ENCODE data around the gene CXCR4. TPM values are rescaled to one million over a fixed set of nuclear protein-coding genes. Genes with fewer than 3 reads are reported as not detected.

CXCR4 gene
- total and polyA plus RNA-seq, 9 of the 15 experiments (the other 6 are each of a cell fraction or from before 2014, with no cell fraction given) = 0.07 to 0.45 (median 0.17) TPM; not detected in 3

GRCh38 chr2:136135462-136135861 is 17.5 kb upstream of the CXCR4 start:
- in situ Hi-C loops (cut with MboI) (no loop called here), intact Hi-C loops (cut with micrococcal nuclease) (no loop called here)
- no peak overlapping the region for H3K4me3 ChIP-seq
- H3K27me3 ChIP-seq (ENCODE audit: control insufficient read depth in 2 of 2, insufficient read depth in 2 of 2, low read length in 2 of 2) = peaks cover 2 to 8% of the 10 kb centered on the region in 2 experiments; a peak in 3 of 5 replicates
- H3K4me2 ChIP-seq (ENCODE audit: insufficient read depth, low read length) = no peak overlapping the region
- H3K9me3 ChIP-seq (replicated peaks; ENCODE audit: control insufficient read depth, insufficient read depth, low read depth, low read length) = no peaks in the 10 kb centered on the region
- H2AFZ ChIP-seq (ENCODE audit: low read depth, low read length) = no peak overlapping the region
- no peak overlapping the region for H3K27ac ChIP-seq (ENCODE audit: extremely low read depth, low read depth, low read length)
- no peak for FAIRE-seq
- no peaks in the 10 kb centered on the region for H3K79me2 ChIP-seq (ENCODE audit: control insufficient read depth, insufficient read depth, low read length)
- ATAC-seq = no peak
- POLR2A ChIA-PET = no interaction called here
- CTCF ChIA-PET (ENCODE audit: low intra/inter-chr PET ratio) = no interaction called here
- no peaks in the 10 kb centered on the region for H4K20me1 ChIP-seq (replicated peaks; ENCODE audit: control insufficient read depth, insufficient read depth, low read length)
- H3K9me1 ChIP-seq (ENCODE audit: control insufficient read depth, insufficient read depth, low read length) = no peaks in the 10 kb centered on the region
- TF ChIP-seq GATAD2A (IDR thresholded peaks at IDR 0.05) (no peak), ZMIZ1 (IDR thresholded peaks at IDR 0.05; ENCODE audit: low read depth in 2 of 2, low read length in 2 of 2) (no peak), ILK (tag; IDR thresholded peaks at IDR 0.05; ENCODE audit: borderline replicate concordance, low read depth) (no peak), MYC (IDR thresholded peaks at IDR 0.05; ENCODE audit: low read depth, low read length) (no peak), MYC (CRISPR knock-in tag; IDR thresholded peaks at IDR 0.05; ENCODE audit: borderline replicate concordance, low read depth) (no peak)
- BruUV-seq (replicated peaks) = no TSS peak
- no peak overlapping the region for H3K9ac ChIP-seq (ENCODE audit: insufficient read depth in 1 of 2, low read depth in 2 of 2, low read length in 2 of 2)
- H3K36me3 ChIP-seq (ENCODE audit: control insufficient read depth, insufficient read depth, low read length) = no peaks in the 10 kb centered on the region
- no peaks in the 10 kb centered on the region for H3K4me1 ChIP-seq (replicated peaks in 1 of 2; ENCODE audit: control insufficient read depth in 2 of 2, insufficient read depth in 2 of 2, low read length in 2 of 2)
- DNase-seq (ENCODE audit: extremely low read depth in 1 of 4, low spot score in 3 of 4) = no peak

All from K562 (cell line).